ENCODE data around the gene DCAF15. TPM values are rescaled to one million over a fixed set of nuclear protein-coding genes. Genes with fewer than 3 reads are reported as not detected.
A peak's percentile ranks its signal among the peaks of the same experiment; 100 is the strongest.

The DCAF15 gene
- total RNA-seq, 1 experiment from 2014 or later = 43.0 TPM

DNA sequence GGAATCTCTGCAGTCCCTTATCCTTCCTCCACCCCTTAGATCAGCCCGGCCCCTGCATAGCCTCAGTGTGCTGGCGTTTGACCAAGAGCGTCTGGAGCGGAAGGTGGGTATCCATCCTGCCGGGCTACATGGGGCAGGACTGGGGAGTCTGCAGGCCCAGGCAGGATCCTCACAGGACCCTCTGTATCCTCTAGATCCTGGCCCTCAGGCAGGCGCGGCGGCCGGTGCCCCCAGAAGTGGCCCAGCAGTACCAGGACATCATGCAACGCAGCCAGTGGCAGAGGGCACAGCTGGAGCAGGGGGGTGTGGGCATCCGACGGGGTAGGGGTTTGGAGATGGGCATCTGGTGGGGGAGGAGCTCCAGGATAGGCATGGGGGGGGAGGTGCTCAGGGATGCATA is 23.0 kb upstream of the DCAF15 start:
- Mint-ChIP-seq H3K36me3 (ENCODE audit: insufficient read depth, unreplicated experiment) (peaks cover 31% of the 10 kb centered on the region), H3K9me3 (ENCODE audit: unreplicated experiment) (no peaks in the 10 kb centered on the region), H3K27me3 (ENCODE audit: insufficient read depth, unreplicated experiment) (no peaks in the 10 kb centered on the region), H3K4me1 (ENCODE audit: low read depth, unreplicated experiment) (no peaks in the 10 kb centered on the region), H3K27ac (ENCODE audit: unreplicated experiment) (no peak overlapping the region), H3K4me3 (ENCODE audit: unreplicated experiment) (no peak overlapping the region)
- intact Hi-C loops (cut with micrococcal nuclease; ENCODE audit: unreplicated experiment) = no loop called here
- ChIA-PET CTCF (no interaction called here), POLR2A (no interaction called here)
- Histone ChIP-seq H3K27me3 (replicated peaks; ENCODE audit: control insufficient read depth, insufficient read depth, low read length) (no peaks in the 10 kb centered on the region), H3K4me3 (ENCODE audit: low read depth, low read length) (no peak overlapping the region), H3K36me3 (ENCODE audit: control insufficient read depth, insufficient read depth, low read length) (no peaks in the 10 kb centered on the region), H3K4me1 (no peaks in the 10 kb centered on the region), H3K9me3 (no peaks in the 10 kb centered on the region)
- TF ChIP-seq, protein P1, sequence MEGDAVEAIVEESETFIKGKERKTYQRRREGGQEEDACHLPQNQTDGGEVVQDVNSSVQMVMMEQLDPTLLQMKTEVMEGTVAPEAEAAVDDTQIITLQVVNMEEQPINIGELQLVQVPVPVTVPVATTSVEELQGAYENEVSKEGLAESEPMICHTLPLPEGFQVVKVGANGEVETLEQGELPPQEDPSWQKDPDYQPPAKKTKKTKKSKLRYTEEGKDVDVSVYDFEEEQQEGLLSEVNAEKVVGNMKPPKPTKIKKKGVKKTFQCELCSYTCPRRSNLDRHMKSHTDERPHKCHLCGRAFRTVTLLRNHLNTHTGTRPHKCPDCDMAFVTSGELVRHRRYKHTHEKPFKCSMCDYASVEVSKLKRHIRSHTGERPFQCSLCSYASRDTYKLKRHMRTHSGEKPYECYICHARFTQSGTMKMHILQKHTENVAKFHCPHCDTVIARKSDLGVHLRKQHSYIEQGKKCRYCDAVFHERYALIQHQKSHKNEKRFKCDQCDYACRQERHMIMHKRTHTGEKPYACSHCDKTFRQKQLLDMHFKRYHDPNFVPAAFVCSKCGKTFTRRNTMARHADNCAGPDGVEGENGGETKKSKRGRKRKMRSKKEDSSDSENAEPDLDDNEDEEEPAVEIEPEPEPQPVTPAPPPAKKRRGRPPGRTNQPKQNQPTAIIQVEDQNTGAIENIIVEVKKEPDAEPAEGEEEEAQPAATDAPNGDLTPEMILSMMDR (IDR thresholded peaks at IDR 0.05; ENCODE audit: insufficient read depth in 1 of 2, low read depth in 1 of 2, low read length in 1 of 2, severe bottlenecking in 1 of 2, unreplicated experiment in 1 of 2) = no peak
- no peak for DNase-seq
- no TSS peak for BruUV-seq (replicated peaks)

GRCh38 chr19:13929956-13930355 is 22.4 kb upstream of the DCAF15 start:
- Histone ChIP-seq H3K4me1 (no peaks in the 10 kb centered on the region), H3K9me3 (no peaks in the 10 kb centered on the region), H3K27me3 (replicated peaks; ENCODE audit: control insufficient read depth, insufficient read depth, low read length) (no peaks in the 10 kb centered on the region), H3K4me3 (ENCODE audit: low read depth, low read length) (no peak overlapping the region), H3K36me3 (ENCODE audit: control insufficient read depth, insufficient read depth, low read length) (no peaks in the 10 kb centered on the region)
- H3K27ac Mint-ChIP-seq (ENCODE audit: unreplicated experiment) = no peak overlapping the region
- intact Hi-C loops (cut with micrococcal nuclease; ENCODE audit: unreplicated experiment) = no loop called here
- TF ChIP-seq, protein P1 (IDR thresholded peaks at IDR 0.05; ENCODE audit: insufficient read depth in 1 of 2, low read depth in 1 of 2, low read length in 1 of 2, severe bottlenecking in 1 of 2, unreplicated experiment in 1 of 2) = no peak
- no peaks in the 10 kb centered on the region for H3K4me1 Mint-ChIP-seq (ENCODE audit: low read depth, unreplicated experiment)
- H3K4me3 Mint-ChIP-seq (ENCODE audit: unreplicated experiment) = no peak overlapping the region
- no peak for DNase-seq
- CTCF ChIA-PET = no interaction called here
- BruUV-seq (replicated peaks) = no TSS peak
- POLR2A ChIA-PET = no interaction called here
- no peaks in the 10 kb centered on the region for H3K27me3 Mint-ChIP-seq (ENCODE audit: insufficient read depth, unreplicated experiment)
- H3K9me3 Mint-ChIP-seq (ENCODE audit: unreplicated experiment) = no peaks in the 10 kb centered on the region
- peaks cover 27% of the 10 kb centered on the region for H3K36me3 Mint-ChIP-seq (ENCODE audit: insufficient read depth, unreplicated experiment)

- CTCF ChIA-PET = no interaction called here
- POLR2A ChIA-PET = no interaction called here
- Mint-ChIP-seq H3K9me3 (ENCODE audit: unreplicated experiment) (no peaks in the 10 kb centered on the region), H3K4me1 (ENCODE audit: low read depth, unreplicated experiment) (no peaks in the 10 kb centered on the region), H3K36me3 (ENCODE audit: insufficient read depth, unreplicated experiment) (peaks cover 22% of the 10 kb centered on the region), H3K4me3 (ENCODE audit: unreplicated experiment) (no peak overlapping the region), H3K27me3 (ENCODE audit: insufficient read depth, unreplicated experiment) (no peaks in the 10 kb centered on the region), H3K27ac (ENCODE audit: unreplicated experiment) (no peak overlapping the region)
- DNase-seq = no peak
- Histone ChIP-seq H3K27me3 (replicated peaks; ENCODE audit: control insufficient read depth, insufficient read depth, low read length) (no peaks in the 10 kb centered on the region), H3K9me3 (no peaks in the 10 kb centered on the region), H3K4me1 (no peaks in the 10 kb centered on the region), H3K4me3 (ENCODE audit: low read depth, low read length) (no peak overlapping the region), H3K36me3 (ENCODE audit: control insufficient read depth, insufficient read depth, low read length) (no peaks in the 10 kb centered on the region)
- TF ChIP-seq, protein P1 (IDR thresholded peaks at IDR 0.05; ENCODE audit: insufficient read depth in 1 of 2, low read depth in 1 of 2, low read length in 1 of 2, severe bottlenecking in 1 of 2, unreplicated experiment in 1 of 2) = no peak
- intact Hi-C loops (cut with micrococcal nuclease; ENCODE audit: unreplicated experiment) = no loop called here
- TSS peak; percentile 34 for BruUV-seq (replicated peaks)
Observed at GRCh38 chr19:13930402-13930801, 21.9 kb upstream of the DCAF15 start.

Data from Caco-2 (cell line).